ENCODE measurements around the gene METRNL. TPM values are rescaled to one million over a fixed set of nuclear protein-coding genes. Genes with fewer than 3 reads are reported as not detected.
A peak's percentile ranks its signal among the peaks of the same experiment; 100 is the strongest.
"Not testable (repeated sequence)": the region's sequence is repeated elsewhere in the genome, so short reads cannot be mapped to it uniquely, and the experiment has no call there.

METRNL gene
- total RNA-seq, 2 donors from 2014 or later = 9.1 to 32.4 TPM

GRCh38 chr17:83047182-83047478 lies 32.3 kb upstream of the METRNL start:
- H3K27ac Mint-ChIP-seq = no peak overlapping the region
- H3K9me3 Mint-ChIP-seq = peaks cover 8 to 9% of the 10 kb centered on the region in 2 donors
- no peak for DNase-seq (ENCODE audit: low spot score in 2 of 2)
- ATAC-seq = no peak
- H3K36me3 Mint-ChIP-seq = peaks cover 40 to 54% of the 10 kb centered on the region in 2 donors

GRCh38 chr17:83047818-83048475 lies 31.5 kb upstream of the METRNL start:
- Mint-ChIP-seq H3K36me3 (peaks cover 32 to 46% of the 10 kb centered on the region in 2 donors), H3K27ac (peak overlapping the region; percentile 88 to 98)
- not testable (repeated sequence) for ATAC-seq, H3K9me3 Mint-ChIP-seq
- peak in 1 of 2 donors; percentile 46 for DNase-seq (ENCODE audit: low spot score in 2 of 2)

DNA sequence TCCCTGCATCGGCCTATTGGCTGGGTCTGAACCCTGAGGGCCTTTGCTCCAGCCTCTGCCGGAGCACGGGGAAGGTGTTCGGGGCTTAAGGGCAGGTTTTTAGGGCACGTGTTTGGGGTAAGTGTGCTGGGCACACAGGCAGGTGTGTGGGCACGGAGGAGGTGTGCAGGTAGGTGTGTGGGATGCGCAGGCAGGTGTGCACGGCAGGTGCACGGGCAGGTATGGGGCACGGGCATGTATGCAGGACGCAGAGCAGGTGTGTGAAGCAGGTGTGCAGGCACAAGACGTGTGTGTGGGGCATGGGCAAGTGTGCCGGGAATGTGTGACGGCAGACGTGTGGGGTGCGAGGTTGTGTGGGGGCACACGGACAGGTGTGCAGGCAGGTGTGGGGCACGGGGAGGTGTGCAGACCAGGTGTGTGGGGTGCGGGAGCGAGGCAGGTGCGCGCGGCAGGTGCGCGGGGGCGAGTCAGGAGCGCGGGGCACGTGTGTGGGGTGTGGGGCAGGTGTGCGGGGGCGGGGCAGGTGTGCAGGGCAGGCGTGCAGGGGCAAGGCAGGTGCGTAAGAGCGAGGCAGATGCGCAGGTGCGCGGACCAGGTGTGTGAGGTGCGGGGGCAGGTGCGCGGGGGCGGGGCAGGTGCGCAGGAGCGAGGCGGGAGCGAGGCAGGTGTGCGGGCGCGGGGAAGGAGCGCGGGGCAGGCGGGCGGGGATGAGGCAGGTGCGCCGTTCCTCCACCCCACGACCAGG lies 28.6 kb upstream of the METRNL start:
- Mint-ChIP-seq H3K27ac (peak overlapping the region; percentile 86 to 91), H3K36me3 (peaks cover 21 to 26% of the 10 kb centered on the region in 2 donors), H3K9me3 (no peaks in the 10 kb centered on the region)
- ATAC-seq = no peak
- DNase-seq (ENCODE audit: low spot score in 2 of 2) = peak in 1 of 2 donors; percentile 55

DNA sequence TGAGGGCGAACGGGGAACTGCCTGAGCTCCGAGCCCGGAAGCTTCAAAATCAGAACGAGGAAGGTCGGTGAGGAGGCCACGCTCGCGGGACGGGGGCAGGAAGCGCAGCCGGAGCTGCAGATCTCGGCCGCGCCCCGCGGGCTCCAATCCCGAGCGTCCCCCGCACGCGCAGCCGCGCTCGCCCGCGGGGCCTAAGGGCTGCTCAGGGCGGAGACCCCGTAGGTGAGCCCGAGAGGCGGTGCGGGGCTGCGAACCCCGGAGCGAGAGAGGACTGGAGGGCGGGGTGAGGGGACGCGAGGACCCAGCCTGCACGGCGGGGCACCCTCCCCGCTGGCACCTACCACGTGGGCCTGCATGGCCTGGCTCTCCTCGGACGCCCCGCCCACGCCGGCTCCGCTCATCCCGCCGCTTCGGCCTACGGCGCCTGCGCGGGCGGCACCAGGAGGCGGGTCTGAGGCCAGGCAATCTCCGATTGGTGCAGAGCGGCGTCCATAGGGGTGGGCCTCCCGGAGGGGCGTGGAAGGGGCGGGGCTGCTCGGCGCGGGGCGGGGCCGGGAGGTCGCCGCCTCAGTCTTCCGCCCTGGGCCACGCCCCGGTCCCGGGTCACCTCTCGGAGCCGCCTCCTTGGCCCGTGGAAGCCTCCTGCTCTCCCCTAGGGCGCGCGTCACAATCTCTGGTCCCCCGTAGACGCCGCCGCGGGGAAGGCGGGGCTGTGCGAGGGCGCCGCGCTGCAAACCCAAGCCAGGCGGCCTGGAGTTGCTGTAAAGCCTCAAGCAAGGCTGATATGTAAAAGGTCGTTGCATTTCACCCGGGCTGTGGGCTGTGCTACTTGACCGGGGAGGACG lies 27.8 kb upstream of the METRNL start:
- ATAC-seq = peak; percentile 91 to 95
- Mint-ChIP-seq H3K36me3 (peaks cover 17 to 22% of the 10 kb centered on the region in 2 donors), H3K9me3 (no peaks in the 10 kb centered on the region), H3K27ac (peak overlapping the region; percentile 82 to 86)
- DNase-seq (ENCODE audit: low spot score in 2 of 2) = peak; percentile 99

GRCh38 chr17:83052241-83052564 lies 27.2 kb upstream of the METRNL start:
- Mint-ChIP-seq H3K36me3 (peaks cover 13 to 16% of the 10 kb centered on the region in 2 donors), H3K27ac (peak overlapping the region; percentile 82 to 86), H3K9me3 (no peaks in the 10 kb centered on the region)
- ATAC-seq = no peak
- DNase-seq (ENCODE audit: low spot score in 2 of 2) = no peak

- peak overlapping the region in 1 of 2 donors; percentile 40 for H3K27ac Mint-ChIP-seq
- DNase-seq (ENCODE audit: low spot score in 2 of 2) (peak in 1 of 2 donors; percentile 54), ATAC-seq (no peak)
- peaks cover 9 to 11% of the 10 kb centered on the region in 2 donors for H3K36me3 Mint-ChIP-seq
- no peaks in the 10 kb centered on the region for H3K9me3 Mint-ChIP-seq
Measured at GRCh38 chr17:83053021-83053681, 26.3 kb upstream of the METRNL start.

- Mint-ChIP-seq H3K27ac (peak overlapping the region; percentile 40 to 85), H3K36me3 (peaks cover 6% of the 10 kb centered on the region in 2 donors), H3K9me3 (no peaks in the 10 kb centered on the region)
- no peak for ATAC-seq
- peak in 1 of 2 donors; percentile 50 for DNase-seq (ENCODE audit: low spot score in 2 of 2)
Measured at GRCh38 chr17:83053739-83054451, 25.5 kb upstream of the METRNL start.

- peak in 1 of 2 donors; percentile 46 for DNase-seq (ENCODE audit: low spot score in 2 of 2)
- no peaks in the 10 kb centered on the region for H3K9me3 Mint-ChIP-seq
- peak overlapping the region in 1 of 2 donors; percentile 40 for H3K27ac Mint-ChIP-seq
- peaks cover 6% of the 10 kb centered on the region in 2 donors for H3K36me3 Mint-ChIP-seq
- no peak for ATAC-seq
Measured at GRCh38 chr17:83054518-83055125, 24.8 kb upstream of the METRNL start.

DNA sequence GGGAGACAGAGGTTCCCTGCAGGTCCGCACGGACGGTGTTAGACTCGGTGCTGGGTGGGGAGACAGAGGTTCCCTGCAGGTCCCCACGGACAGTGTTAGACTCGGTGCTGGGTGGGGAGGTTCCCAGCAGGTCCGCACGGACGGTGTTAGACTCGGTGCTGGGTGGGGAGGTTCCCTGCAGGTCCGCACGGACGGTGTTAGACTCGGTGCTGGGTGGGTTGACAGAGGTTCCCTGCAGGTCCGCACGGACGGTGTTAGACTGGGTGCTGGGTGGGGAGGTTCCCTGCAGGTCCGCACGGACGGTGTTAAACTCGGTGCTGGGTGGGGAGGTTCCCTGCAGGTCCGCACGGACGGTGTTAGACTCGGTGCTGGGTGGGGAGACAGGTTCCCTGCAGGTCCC lies 24.2 kb upstream of the METRNL start:
- not testable (repeated sequence) for H3K36me3 Mint-ChIP-seq; DNase-seq (ENCODE audit: low spot score in 2 of 2); H3K9me3 Mint-ChIP-seq; H3K27ac Mint-ChIP-seq; ATAC-seq

DNA sequence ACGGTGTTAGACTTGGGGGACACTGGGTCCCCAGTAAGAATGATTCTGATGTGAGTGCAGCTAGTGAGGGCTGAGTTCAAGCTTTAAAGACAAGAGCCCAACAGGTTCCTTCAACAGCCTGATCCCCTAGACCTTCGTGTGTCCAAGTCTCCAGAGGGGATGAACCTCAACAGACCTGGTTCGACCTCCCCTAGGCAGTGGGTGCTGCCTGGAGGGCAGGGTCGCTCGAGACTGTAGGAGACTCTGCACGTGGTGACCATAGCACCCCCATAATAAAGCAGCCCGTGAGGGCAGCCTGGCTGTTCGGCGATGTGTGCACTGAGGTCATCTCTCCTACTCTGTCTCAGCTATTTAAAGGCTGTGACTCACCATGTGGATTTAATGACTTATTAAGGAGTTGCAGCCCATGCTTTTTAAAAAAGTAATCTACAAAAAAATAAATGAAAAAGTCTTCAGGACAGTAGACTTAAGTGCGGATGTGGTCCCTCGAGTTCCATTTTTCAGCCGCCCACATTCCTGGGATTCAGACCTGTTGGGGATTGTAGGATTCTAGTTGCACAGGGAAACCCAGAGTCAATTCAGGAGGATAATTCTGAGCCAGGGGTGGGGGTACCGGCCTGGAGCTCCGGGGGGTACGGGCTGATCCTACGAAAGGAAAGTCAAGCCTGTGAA lies 23.4 kb upstream of the METRNL start:
- DNase-seq (ENCODE audit: low spot score in 2 of 2) (peak in 1 of 2 donors; percentile 35), ATAC-seq (no peak)
- Mint-ChIP-seq H3K36me3 (no peaks in the 10 kb centered on the region), H3K9me3 (no peaks in the 10 kb centered on the region), H3K27ac (no peak overlapping the region)

DNA sequence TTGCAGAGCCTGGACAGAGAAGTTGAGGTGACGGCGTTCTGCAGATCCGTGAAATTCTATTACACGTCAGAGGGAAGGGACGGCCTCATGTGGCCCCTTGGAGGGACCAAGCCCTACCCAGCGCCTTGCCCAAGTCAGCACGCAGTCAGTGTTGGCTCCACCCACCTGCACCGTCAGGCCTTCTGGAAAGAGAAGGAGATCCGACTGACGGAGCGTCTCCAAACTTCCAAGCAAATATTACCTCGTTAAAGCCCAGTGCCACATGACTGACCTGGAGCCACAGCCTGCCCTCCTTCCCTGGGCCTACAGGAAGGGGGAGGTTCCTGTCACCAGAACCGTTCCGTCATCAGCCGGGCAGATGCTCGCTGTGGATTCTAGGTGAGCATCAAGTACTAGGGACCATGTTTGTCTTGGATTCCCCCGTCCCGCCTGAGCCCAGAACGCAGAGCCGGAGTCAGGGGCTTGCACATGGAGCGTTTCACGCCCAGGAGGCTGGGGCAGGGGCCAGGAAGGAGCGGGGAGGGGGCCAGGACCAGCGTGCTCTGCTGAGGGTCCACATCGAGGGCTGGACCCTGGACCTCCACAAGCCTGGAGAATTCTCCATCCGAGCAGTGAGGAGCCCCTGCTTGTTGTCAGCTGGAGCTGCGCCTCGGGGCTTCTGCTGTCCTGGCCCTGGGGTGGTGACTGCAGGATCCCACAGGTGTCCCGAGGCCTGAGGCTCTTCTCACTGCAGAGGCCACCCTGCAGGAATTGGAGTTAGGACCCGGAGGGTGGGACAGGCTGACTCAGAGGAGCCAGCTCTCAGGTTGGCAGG lies 22.6 kb upstream of the METRNL start:
- DNase-seq (ENCODE audit: low spot score in 2 of 2) = peak in 1 of 2 donors; percentile 49
- Mint-ChIP-seq H3K27ac (no peak overlapping the region), H3K9me3 (no peaks in the 10 kb centered on the region), H3K36me3 (no peaks in the 10 kb centered on the region)
- no peak for ATAC-seq

- DNase-seq (ENCODE audit: low spot score in 2 of 2) (peak; percentile 1 to 30), ATAC-seq (no peak)
- no peak overlapping the region for H3K27ac Mint-ChIP-seq
Measured at GRCh38 chr17:83057397-83057761, 22.0 kb upstream of the METRNL start.

DNA sequence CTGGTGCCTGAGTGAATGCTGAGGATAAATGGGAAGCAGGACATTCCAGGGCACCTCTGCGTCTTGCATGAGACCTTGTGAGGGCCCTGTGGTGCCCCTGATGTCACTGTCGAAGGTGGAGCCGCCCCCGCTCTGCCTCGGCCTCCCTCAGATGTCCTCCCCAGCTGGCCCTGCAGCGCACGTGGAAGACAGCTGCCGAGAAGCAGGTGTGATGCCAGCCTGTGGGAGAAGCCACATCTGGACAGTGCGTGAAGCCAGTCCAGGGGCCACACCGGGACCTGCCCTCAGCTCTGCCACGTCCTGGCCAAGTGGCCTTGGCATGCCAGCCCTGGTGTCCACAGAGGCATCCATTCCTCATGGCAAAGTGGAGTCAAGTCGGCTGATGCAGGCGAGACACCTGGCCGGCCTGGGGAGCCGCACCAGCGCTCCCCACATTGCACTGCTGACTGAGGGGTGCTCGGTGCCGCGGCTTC lies 21.6 kb upstream of the METRNL start:
- Mint-ChIP-seq H3K36me3 (no peaks in the 10 kb centered on the region), H3K27ac (no peak overlapping the region), H3K9me3 (no peaks in the 10 kb centered on the region)
- peak; percentile 1 to 49 for DNase-seq (ENCODE audit: low spot score in 2 of 2)
- no peak for ATAC-seq

More at GRCh38 chr17:83057397-83057761, 22.0 kb upstream of the METRNL start:
- Mint-ChIP-seq H3K36me3 (no peaks in the 10 kb centered on the region), H3K9me3 (no peaks in the 10 kb centered on the region)

- DNase-seq (ENCODE audit: low spot score in 2 of 2) = no peak
- Mint-ChIP-seq H3K36me3 (no peaks in the 10 kb centered on the region), H3K27ac (no peak overlapping the region), H3K9me3 (no peaks in the 10 kb centered on the region)
- ATAC-seq = no peak
Measured at GRCh38 chr17:83058266-83058798, 21.1 kb upstream of the METRNL start.

Measured in activated naive CD4-positive, alpha-beta T cell treated with anti-CD3 and anti-CD28 coated beads, Interleukin-2, amount 50 U/mL, for 72 hours (primary cell).